Myocyte (in vitro differentiated cells): Measurements from ENCODE around the gene NPC1L1. TPM values are rescaled to one million over a fixed set of nuclear protein-coding genes. Genes with fewer than 3 reads are reported as not detected.
A peak's percentile ranks its signal among the peaks of the same experiment; 100 is the strongest.

ENCODE experiments used
- DNase-seq: peaks from one replicate; pipeline ENCODE4 v3.0.0-alpha.2; 2012; ENCODE audit warnings: low read depth
- polyA plus RNA-seq: library from polyadenylated mRNA; unstranded; fragments of >200 nt; gene quantifications from one replicate; pipeline ENCODE4 v1.2.1, GENCODE V29; 2012; ENCODE audit warnings: missing spikeins
- total RNA-seq: library from RNA; depleted of rRNA; stranded (reverse); fragments of >200 nt; gene quantifications from 2 replicates; pipeline ENCODE4 v1.2.3, GENCODE V29; 2014

The NPC1L1 gene
- not detected in 2 replicates for total RNA-seq
- 0.01 TPM for polyA plus RNA-seq

- no peak for DNase-seq
Observed at GRCh38 chr7:44541028-44541869, at the start of gene NPC1L1. NPC1L1 (minus strand) TSS chr7:44541330; CDS start chr7:44541259, 71 bp downstream.

GRCh38 chr7:44590910-44591309 lies 49.8 kb upstream of the NPC1L1 start:
- no peak for DNase-seq

DNA sequence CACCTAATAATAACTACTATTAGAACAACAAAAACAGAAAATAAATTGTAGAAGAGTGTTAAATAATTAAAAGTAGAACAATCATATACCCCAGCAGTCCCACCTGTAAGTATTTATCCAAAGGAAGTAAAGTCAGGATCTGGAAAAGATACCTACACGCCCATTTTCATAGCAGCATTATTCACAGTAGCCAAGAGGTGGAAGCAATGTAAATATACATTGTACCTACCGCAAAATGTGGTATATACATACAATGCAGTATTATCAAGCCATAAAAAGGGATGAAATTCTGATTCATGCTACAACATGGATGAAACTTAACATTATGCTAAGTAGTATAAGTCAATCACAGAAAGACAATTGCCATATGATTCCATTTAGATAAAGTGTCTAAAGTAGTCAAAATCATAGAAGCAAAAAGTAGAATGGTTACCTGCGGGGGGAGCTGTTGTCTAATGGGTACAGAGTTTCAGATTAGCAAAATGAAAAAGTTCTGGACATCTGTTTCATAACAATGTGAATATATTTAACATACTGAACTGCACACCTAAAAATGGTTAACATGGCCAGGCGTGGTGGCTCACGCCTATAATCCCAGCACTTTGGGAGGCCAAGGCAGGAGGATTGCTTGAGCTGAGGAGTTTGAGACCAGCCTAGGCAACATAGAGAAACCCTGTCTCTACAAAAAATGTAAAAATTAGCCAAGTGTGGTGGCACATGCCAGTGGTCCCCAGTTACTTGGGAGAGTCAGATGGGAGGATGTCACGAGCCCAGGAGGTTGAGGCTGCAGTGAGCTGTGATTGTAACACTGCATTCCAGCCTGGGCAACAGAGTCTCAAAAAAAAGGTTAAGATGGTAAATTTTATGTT lies 46.9 kb upstream of the NPC1L1 start:
- DNase-seq, result peak; percentile 82

DNA sequence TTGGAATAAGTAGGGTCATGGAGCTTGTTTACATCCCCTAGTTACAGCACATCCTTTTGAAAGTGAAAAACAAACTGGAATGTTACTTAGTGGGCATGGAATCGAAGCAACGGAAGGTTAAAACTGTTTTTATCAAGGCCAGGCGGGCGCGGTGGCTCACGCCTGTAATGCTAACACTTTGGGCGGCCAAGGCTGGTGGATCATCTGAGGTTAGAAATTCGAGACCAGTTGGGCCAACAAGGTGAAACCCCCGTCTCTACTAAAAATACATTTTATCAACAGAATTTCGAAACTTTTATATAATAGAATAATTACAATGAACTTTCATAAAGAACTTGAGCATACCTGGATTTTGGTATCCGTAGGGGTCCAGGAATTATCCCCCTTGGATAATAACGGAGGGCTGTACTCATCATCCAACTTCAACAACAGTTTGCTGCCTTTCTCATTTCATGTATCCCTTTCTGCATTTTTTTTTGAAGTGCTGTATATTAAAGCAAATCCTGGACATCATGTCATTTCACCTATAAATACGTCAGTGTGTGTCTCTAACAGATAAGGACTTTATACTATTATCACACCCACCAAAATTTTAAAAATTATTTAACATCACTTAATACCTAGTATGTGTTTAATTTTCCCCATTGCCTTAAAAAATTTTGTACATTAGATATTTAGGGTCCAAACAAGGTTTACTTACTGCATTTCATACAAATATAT lies 42.2 kb upstream of the NPC1L1 start:
- no peak for DNase-seq

DNA sequence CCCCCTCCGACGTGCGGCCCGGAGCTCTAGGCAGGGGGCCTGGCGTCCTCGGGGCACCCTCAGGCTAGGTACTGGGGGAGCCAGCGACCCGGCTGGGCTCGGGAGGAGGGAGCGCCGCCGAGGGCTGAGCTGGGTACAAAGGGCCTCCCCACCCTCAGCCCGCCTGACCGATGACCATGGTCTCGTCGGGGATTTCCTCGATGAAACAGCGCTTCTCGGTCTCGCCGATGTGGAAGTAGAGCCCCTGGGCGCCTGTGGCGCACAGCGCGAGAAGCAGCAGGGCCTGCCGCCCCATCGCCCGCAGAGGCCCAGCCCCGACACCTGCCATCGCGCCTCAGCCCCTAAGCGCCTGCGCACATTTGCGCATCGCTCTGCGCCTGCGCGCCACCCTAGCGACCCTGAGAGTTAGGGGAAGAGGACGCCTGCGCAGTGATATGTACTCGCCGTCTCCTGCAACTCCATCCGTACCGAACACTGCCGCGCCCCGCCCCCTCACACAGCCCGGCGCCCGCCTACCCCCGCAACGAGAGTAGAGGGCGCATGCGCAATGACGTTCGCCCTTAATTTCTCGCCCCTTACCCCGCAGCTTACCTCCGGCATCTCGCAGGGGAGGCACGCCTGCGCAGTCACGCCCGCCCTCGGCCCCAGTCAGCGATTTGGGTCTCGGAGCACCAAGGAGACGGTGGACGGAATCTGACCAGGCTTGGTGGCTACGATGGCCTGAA lies 40.9 kb upstream of the NPC1L1 start, which contains the start of gene TMED4:
TSS of gene TMED4 (minus strand) at position 353 of the 725 bp plus-strand sequence. CDS start at position 328, 25 bp downstream.
- peak; percentile 100 for DNase-seq

GRCh38 chr7:44580945-44581878 lies 40.1 kb upstream of the NPC1L1 start:
- peak; percentile 37 for DNase-seq

DNA sequence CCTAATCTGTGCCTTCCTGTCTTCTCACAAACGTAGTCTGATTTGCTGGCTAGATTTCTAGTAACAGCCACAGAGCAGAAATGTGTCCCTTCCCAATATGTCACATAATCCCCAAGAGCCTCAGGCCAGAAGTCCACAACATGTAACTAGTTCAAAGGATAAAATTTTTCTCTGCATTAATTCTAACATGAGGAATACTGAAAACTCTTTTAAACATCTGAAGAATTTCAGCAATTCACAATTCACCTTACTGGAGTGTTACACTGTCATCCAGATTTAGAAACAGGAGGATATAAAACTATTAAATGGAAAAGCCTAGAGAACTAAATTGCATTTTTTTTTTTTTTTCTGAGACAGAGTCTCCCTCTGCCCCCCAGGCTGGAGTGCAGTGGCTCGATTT lies 35.1 kb upstream of the NPC1L1 start:
- no peak for DNase-seq

DNA sequence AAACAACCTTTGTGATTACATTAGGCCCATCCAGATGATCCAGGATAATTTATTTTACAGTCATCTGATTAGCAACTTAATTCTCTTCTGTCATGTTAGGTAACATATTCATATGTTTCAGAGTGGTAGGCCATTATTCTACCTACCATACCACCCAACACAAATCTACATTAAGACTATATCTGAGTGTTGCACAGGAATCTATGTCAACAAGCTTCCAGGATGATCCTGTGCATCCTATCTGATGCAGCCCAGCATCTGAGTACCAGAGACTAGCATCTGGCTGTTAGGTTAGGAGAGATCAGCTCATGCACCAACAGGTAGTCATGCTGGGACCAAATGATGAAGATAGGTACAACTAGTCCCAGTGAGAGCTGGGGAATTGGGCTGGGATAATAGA lies 33.9 kb upstream of the NPC1L1 start:
- no peak for DNase-seq

DNA sequence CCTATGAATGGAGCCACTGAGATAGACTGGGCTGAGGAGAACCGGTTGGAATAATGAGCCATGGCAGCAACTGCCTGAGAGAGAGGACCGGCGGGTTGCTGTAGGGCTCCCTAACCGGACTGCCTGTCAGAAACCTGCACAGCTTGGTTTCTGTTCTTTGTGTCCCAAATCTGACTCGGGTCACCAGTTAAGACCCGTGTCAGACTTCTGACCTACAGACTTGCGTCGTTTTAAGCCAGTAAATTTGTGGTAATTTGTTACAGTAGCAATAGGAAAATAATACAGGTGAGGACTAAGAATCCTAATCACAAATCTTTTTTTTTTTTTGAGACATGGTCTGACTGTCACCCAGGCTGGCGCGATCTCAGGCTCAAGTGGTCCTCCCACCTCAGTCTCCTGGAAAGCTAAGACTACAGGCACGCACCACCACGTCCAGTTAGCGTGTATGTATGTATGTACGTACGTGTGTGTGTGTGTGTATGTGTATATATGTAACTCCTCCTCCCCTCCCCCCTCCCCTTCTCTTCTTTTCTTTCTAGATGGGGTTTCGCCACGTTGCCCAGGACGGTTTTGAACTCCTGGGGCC lies 33.2 kb upstream of the NPC1L1 start:
- no peak for DNase-seq

GRCh38 chr7:44573464-44574286 lies 32.5 kb upstream of the NPC1L1 start, which contains the start of gene DDX56:
DDX56 (minus strand) TSS chr7:44573908; CDS start chr7:44573895, 13 bp downstream.
- peak; percentile 99 for DNase-seq

DNA sequence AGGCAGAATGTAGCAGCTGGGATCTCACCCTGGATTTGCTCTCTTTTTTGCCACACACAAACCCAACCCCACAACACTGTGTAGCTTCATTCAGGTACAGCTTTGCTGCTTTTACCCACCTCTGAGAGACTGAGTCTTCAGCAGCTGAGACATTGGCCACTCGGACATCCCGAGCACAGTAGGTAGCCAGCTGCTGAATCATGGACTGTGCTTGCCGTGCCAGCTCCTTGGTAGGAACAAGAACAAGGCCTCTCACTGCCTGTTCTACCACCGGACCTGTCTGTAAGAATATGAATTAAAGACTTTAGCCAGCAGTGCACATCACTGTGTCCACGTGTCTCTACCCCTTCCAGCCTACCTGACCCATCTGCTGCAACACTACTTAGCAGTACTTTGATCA lies 31.6 kb upstream of the NPC1L1 start:
- DNase-seq, result no peak

GRCh38 chr7:44569959-44570358 lies 28.8 kb upstream of the NPC1L1 start:
- DNase-seq, result no peak

GRCh38 chr7:44568771-44569560 lies 27.8 kb upstream of the NPC1L1 start:
- DNase-seq, result no peak

GRCh38 chr7:44567884-44568283 lies 26.8 kb upstream of the NPC1L1 start:
- DNase-seq, result no peak

GRCh38 chr7:44566680-44567079 lies 25.6 kb upstream of the NPC1L1 start:
- no peak for DNase-seq

DNA sequence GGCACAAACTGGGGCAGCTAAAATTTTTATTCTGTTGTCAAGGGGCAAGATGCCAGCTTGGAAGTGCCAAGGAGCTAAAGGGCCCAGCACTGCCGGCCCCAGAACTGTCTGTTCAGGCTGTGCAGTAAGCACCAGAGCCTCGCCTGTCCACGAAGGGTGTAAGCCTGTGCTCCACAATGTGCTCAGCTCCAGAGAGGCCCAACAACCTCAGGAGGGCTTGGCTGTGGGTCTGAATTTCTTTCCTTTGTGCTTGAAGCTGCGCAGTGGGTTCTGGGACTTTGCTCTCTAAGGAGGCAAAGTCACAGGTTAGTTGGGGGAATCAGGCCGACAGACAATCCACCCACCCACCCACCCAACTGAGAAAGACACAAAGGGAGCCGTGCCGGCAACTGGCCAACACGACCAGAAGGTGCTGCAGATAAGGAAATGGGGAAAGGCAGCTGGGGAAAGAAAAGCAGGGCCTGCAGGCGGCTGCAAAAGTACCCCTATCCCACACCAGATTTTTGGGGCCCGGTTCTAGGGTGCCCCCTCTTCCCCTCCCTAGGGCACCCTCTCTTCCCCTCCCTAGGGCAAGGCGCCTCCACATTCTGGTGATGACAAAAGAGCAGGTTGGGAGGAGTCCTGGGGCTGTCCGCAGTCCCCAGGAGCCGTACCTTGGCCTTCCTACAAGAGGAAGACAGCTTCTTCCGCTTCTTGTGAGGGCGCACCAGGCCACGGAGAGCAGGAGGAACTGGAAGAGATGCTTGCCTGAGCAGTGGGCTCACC lies 24.8 kb upstream of the NPC1L1 start:
- no peak for DNase-seq
